Skin epidermis (tissue), 12 donors: ENCODE data around the gene GAB2.

ENCODE experiments used
- H3K27ac ChIP-seq, 21 experiments: fragments of 200-600 bp; sonication (generic) in 11 of 21; one replicate each; pipeline ENCODE4 v1.5.0; 2020; ENCODE audit warnings: mild to moderate bottlenecking in 3 of 21, inconsistent platforms in 2 of 21, moderate library complexity in 2 of 21
- H3K4me3 ChIP-seq, 7 experiments: fragments of 200-600 bp; sonication (generic) in 2 of 7; one replicate each; pipeline ENCODE4 v1.5.0; 2020; ENCODE audit warnings: inconsistent platforms in 2 of 7, mild to moderate bottlenecking in 2 of 7, moderate library complexity in 1 of 7

The GAB2 gene

GRCh38 chr11:78203184-78203583 is 214.4 kb downstream of the GAB2 start:
- peak overlapping the region in 1 of 7 experiments; percentile 12 for H3K4me3 ChIP-seq
- H3K27ac ChIP-seq = peak overlapping the region in 9 of 21 experiments; percentile 9 to 86 (median 78)

DNA sequence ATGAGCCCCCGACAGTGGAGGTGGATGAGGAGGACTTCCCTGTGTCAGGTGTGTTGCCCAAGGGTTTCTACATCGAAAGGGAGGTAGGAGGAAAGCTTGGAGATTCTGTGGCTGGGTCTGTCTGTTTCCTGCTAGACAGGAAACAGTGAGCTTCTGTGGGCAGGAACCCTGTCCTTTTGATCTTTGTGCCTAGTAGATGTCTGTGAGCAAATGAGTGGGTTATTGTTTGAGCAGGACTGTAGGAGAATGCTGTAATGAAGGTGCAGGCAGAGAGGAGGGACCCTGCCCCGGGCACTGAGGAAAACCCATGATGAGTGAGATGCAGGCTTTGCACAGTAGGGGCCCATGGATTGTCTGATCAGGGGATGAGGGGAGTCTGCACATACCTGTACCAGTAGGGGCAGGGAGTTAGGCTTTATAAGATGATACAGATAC is 214.9 kb downstream of the GAB2 start:
- Histone ChIP-seq H3K4me3 (peak overlapping the region in 1 of 7 experiments; percentile 12), H3K27ac (peak overlapping the region in 9 of 21 experiments; percentile 9 to 86 (median 78))

DNA sequence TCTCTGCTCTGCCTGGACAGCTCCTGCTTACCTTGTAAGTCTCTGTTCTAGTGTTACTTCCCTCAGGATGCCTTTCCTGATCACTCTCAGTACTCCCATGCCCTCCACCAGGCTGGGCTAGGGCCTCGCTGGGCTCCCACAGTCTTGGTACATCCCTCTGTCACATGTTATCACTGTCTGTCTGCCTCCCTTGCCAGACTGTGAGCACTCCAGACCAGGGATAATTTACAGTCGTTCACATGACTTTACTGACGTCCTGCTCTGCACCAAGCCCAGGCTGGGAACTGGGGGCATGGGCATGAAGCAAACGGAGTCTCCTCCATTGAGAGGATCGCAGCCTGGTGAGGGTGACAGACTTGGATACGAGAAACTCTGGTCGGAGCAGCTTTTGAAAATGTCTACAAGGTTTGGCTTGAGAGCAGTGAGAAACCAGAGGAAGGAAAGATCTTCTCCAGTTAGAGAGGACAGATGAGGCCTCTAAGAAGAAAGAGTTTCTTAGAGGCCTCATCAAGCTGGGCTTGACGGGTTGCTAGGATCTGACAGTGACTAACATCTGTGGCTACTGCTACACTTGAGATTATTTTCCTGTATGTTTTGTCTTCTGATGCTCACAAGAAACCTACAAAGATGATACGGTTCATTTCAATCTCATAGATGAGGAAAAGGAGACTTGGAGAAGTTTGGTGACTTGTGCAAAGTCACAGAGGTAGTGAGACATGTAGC is 216.4 kb downstream of the GAB2 start:
- H3K4me3 ChIP-seq = no peak overlapping the region
- peak overlapping the region in 7 of 21 experiments; percentile 20 to 86 (median 78) for H3K27ac ChIP-seq

- Histone ChIP-seq H3K27ac (peak overlapping the region in 3 of 21 experiments; percentile 16 to 79 (median 20)), H3K4me3 (no peak overlapping the region)
Observed at GRCh38 chr11:78200553-78200952, 217.1 kb downstream of the GAB2 start.

DNA sequence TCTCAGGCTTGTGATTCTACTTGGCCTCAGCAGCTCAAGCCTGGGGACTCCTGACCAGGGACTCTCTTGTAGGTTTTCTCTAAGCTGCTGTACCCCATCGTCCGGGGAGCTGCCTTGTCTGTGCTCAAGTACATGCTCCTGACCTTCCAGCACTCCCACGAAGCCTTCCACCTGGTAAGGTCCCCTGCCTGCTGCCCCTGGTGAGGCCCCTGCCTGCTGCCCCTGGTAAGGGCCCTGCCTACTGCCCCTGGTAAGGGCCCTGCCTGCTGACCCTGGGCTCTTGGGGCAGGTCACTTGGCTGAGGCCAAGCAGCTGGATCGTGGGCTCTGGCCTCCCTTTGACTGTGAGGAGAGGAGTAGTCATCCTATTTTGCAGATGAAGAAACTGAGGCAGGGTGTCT is 217.6 kb downstream of the GAB2 start:
- H3K27ac ChIP-seq = no peak overlapping the region
- no peak overlapping the region for H3K4me3 ChIP-seq

DNA sequence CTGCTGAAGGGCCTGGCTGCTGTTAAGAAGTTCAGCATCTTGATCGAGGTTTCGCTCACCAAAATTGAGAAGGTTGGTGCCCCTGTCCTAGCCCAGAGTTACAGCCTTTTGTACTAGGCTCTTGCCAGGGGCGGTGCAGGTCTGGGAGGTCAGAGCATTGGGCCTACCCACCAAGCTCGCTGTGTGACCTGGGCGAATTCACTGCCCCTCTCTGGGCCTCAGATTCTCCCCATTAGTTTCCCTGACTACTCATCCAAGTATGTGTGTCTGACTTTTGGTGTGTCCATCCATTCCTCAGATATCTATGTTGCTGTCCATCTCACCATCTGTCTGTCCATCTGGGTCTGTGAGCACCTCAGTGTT is 218.0 kb downstream of the GAB2 start:
- H3K4me3 ChIP-seq = no peak overlapping the region
- H3K27ac ChIP-seq = no peak overlapping the region

DNA sequence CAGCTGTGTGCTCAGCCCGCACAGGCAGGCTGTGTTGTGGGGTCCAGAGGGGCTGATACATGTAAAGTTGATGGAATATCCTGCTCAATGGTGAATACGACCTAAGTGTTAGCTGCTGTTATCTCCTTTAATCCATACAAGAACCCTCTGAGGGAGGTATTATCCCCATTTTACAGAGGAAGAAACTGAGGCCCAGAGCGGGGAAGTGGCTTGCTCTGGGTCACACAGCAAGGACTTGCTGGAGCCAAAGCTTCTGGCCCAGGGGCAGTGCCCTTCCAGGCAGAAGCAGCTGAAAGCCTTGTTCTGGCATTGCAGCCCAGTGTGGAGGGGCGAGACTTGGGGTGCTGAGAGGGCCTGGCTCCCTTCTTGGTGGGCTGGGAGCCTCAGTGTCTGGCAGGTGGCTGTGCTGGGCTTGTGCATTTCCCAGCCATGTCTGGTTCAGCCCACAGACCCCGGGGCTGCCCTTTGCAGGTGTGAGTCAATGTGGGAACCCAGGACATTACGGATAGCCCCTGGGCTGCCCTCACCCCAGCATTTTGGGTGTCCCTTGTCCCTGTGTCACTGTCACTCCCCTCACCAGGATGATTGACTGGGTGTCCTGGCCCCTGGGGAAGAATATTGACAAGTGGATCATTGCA is 218.5 kb downstream of the GAB2 start:
- H3K27ac ChIP-seq = no peak overlapping the region

DNA sequence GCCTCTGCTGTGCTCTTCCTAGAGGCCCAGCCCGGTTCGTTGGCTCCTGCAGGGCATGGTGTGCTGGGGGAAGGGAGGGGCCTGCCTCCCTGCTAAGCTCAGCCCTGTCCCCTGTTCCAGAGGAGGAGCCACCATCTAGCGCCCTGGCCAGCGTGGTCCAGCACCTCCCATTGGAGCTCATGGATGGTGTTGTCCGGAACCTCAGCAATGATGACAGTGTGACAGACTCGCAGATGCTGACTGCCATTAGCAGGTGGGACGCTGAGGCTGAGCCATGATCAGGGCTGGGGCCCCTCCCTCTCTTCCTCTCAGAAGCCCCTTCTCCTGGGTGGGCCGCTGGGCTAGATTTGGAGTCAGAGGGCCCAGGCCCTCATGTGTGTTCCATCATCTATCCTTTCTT is 219.8 kb downstream of the GAB2 start:
- H3K4me3 ChIP-seq = no peak overlapping the region

More for the DNA sequence above, 218.5 kb downstream of the GAB2 start:
- no peak overlapping the region for H3K4me3 ChIP-seq

GRCh38 chr11:78196661-78197091 is 220.9 kb downstream of the GAB2 start:
- Histone ChIP-seq H3K27ac (no peak overlapping the region), H3K4me3 (no peak overlapping the region)

More for the DNA sequence above, 219.8 kb downstream of the GAB2 start:
- H3K27ac ChIP-seq = no peak overlapping the region

DNA sequence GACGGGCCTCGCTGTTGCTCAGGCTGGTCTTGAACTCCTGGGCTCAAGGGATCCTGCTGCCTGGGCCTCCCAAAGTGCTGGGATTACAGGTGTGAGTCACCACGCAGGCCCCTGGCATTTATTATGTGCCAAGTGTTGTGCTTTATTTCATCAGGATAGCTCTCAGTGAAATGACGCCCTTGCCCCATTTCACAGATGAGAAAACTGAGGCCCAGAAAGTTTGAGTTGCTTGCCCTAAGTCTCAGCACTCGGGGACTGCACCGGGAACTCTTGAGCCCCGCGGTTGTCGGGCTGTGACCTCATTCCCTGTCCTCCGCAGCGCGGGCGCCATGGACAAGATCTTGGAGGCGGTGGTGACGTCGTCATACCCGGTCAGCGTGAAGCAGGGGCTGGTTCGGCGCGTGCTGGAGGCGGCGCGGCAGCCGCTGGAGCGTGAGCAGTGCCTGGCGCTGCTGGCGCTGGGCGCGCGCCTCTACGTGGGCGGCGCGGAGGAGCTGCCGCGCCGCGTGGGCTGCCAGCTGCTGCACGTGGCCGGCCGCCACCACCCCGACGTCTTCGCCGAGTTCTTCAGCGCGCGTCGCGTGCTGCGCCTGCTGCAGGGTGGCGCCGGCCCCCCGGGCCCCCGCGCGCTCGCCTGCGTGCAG is 221.6 kb downstream of the GAB2 start:
- H3K27ac ChIP-seq = no peak overlapping the region
- H3K4me3 ChIP-seq = no peak overlapping the region

DNA sequence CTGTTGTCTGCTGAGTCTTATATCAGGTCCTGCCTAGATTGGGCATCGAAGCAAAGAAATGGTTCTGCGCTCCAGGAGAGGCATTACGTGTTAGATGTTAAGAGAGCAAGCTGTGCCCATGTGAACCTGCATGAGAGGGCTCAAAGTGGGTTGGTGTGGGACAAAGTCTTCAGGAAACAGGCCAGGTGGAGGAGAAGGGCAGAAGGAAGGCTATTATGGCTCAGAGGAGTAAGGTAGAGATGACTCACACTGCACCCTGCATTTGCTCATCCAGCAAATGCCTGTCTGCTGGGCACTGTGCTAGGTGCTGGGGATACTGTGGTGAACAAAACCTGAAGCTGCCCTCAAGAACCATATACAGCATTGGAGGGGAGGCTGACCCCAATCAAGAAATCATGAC is 223.1 kb downstream of the GAB2 start:
- Histone ChIP-seq H3K4me3 (no peak overlapping the region), H3K27ac (no peak overlapping the region)

DNA sequence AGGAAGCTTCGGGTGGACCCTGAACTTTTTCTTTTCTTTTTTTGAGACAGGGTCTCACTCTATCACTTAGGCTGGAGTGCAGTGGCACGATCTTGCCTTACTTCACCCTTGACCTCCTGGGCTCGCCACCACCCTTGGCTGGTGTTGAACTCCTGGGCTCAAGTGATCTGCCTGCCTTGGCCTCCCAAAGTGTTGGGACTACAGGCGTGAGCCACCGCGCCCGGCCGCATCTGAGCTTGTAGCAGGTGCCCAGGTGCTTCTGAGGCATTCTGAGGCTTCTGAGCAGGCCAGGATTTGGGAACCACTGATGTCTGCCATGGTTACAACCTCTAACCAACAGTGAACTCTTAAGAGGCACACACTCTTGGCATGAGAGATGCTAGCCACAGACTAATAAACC is 223.8 kb downstream of the GAB2 start:
- peak overlapping the region in 1 of 21 experiments; percentile 17 for H3K27ac ChIP-seq
- no peak overlapping the region for H3K4me3 ChIP-seq

DNA sequence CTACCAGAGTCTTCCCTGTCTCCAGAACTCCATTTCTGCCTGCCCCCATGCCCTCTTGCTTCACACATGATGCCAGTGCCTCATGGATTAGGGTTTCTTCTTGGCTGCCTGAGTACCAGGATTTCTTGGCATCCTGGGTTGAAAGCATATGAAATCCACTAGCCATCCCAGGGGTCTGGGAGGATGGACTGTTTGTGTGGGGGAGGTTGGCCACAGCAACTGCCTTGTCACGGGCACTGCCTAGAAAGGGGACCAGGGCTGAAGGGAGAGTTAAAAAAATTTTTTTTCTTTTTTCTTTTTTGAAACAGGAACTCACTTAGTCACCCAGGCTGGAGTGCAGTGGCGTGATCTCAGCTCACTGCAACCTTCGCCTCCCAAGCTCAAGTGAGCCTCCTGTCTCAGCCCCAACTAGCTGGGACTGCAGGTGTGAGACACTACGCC is 224.7 kb downstream of the GAB2 start:
- Histone ChIP-seq H3K27ac (peak overlapping the region in 1 of 21 experiments; percentile 17), H3K4me3 (no peak overlapping the region)

DNA sequence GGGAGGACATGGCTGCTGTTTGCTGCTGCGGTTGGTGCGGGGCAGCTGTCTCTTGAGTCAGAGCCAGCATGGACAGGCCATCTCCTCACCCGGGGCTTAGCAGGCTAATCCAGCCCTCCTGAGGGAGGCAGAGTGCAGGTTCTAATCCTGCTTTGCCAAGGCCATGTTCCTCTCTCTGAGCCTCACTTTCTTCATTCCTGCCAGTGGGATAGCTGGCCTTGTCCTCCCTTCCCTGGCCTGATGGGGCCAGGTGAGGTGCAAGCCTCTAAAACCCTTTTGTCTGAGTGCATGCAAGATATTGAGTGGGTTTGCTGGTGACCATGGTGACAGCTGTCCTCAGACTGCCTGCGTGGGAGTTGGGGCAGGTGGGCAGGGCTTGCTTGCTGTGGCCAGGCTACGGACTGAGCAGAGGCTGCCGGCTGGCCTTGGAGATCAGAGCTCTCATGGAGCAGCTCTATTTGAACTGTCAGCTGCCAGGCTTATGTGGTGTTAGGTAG is 225.3 kb downstream of the GAB2 start:
- H3K27ac ChIP-seq = no peak overlapping the region
- H3K4me3 ChIP-seq = no peak overlapping the region

DNA sequence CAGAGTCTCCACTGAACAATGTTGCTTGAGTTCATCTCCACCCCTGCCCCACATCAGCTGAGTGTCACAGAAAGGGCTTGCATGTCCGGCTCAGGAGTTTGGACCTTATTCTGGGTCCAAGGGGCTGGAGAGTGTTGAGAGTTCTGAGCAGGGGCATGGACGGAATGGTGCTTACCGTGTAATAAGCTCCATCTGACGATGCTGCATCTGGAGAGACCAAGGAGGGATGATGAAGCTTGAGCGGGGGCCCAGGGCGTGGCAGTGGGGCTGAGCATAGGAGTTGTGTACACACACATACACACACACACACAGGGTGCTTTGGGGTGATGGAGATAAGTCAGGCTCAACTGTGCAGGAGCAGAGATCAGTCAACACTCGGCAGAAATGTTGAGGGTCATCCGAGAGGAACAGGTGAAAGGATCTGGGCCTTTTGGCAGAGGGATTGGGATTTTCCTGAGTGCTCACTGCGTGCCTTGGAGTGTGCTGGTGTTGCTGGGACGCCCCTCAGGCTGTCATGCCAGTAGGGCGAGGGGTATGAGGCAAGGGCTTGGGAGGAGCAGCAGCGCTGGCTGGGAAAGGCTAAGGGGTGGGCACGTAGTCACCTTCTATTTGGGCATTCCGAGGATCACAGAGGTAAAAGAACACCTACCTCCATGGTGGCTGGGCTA is 226.6 kb downstream of the GAB2 start:
- H3K4me3 ChIP-seq = no peak overlapping the region
- H3K27ac ChIP-seq = no peak overlapping the region

GRCh38 chr11:78190374-78190773 is 227.2 kb downstream of the GAB2 start:
- Histone ChIP-seq H3K27ac (peak overlapping the region in 3 of 21 experiments; percentile 4 to 92 (median 61)), H3K4me3 (no peak overlapping the region)

- Histone ChIP-seq H3K4me3 (peak overlapping the region in 4 of 7 experiments; percentile 68 to 99 (median 91)), H3K27ac (peak overlapping the region in 10 of 21 experiments; percentile 0 to 92 (median 80))
Observed at GRCh38 chr11:78189851-78190250, 227.8 kb downstream of the GAB2 start.

GRCh38 chr11:78189174-78189724 is 228.4 kb downstream of the GAB2 start:
- H3K27ac ChIP-seq = peak overlapping the region; percentile 5 to 92 (median 82)
- peak overlapping the region; percentile 67 to 99 (median 85) for H3K4me3 ChIP-seq
